B cell (primary cell): ENCODE results near the gene ZNF772. TPM values are rescaled to one million over a fixed set of nuclear protein-coding genes. Genes with fewer than 3 reads are reported as not detected.

Source experiments
- ATAC-seq: fragments of 200-7000 bp; cut with Tn5 transposase; one replicate; pipeline ENCODE4 v1.10.0; 2021; ENCODE audit warnings: low read depth, mild to moderate bottlenecking, moderate number of reproducible peaks, moderate library complexity
- CTCF ChIA-PET: fragments of 350-600 bp; sonication (Branson Sonifier 250); formaldehyde crosslinking; loops from one replicate; lab custom pipeline; 2021; ENCODE audit warnings: antibody characterized with exemption, inconsistent platforms; lab: Charles Lee
- POLR2A ChIA-PET: fragments of 350-600 bp; sonication (Branson Sonifier 250); formaldehyde crosslinking; loops from one replicate; lab custom pipeline; 2021; ENCODE audit warnings: antibody characterized with exemption; lab: Charles Lee
- DNase-seq: peaks from one replicate; pipeline ENCODE4 v3.0.0; 2013
- H2AFZ ChIP-seq: 2 replicates; pipeline ENCODE4 v1.6.1; 2012; ENCODE audit warnings: mild to moderate bottlenecking, low read depth, low read length; ENCODE audit not compliant: insufficient read depth, poor library complexity, severe bottlenecking
- H3K27ac ChIP-seq, 2 donors: 1 replicate in 1 of 2; 2 replicates in 1 of 2; pipeline ENCODE4 v1.5.1; 2012 to 2013; ENCODE audit warnings: low read length in 2 of 2, mild to moderate bottlenecking in 2 of 2, moderate library complexity in 1 of 2
- H3K27me3 ChIP-seq, 4 experiments: fragments of 200-600 bp in 1 of 4; sonication (generic) in 1 of 4; replicated peaks in 1 of 4; 1 replicate in 2 of 4; 2 replicates in 2 of 4; pipeline versions ENCODE4 v1.6.1 to v1.7.0; 2013 to 2016; ENCODE audit warnings: low read length in 3 of 4, mild to moderate bottlenecking in 2 of 4, mixed read lengths in 1 of 4, moderate library complexity in 1 of 4; ENCODE audit not compliant: insufficient read depth in 4 of 4, control insufficient read depth in 3 of 4; ENCODE audit errors: control extremely low read depth in 1 of 4
- H3K36me3 ChIP-seq, 2 experiments: replicated peaks in 1 of 2; 1 replicate in 1 of 2; 2 replicates in 1 of 2; pipeline versions ENCODE4 v1.6.1 to v1.7.1; 2013; ENCODE audit warnings: low read length in 1 of 2; ENCODE audit not compliant: insufficient read depth in 2 of 2, control insufficient read depth in 1 of 2; ENCODE audit errors: control extremely low read depth in 1 of 2, extremely low read depth in 1 of 2
- H3K4me1 ChIP-seq, 2 donors: fragments of 200-600 bp in 1 of 2; sonication (generic) in 1 of 2; 1 replicate in 1 of 2; 2 replicates in 1 of 2; pipeline versions ENCODE4 v1.5.1 to v1.6.1; 2013 to 2017; ENCODE audit warnings: low read length in 2 of 2; ENCODE audit not compliant: control insufficient read depth in 2 of 2, insufficient read depth in 2 of 2
- H3K4me2 ChIP-seq: replicated peaks from 2 replicates; pipeline ENCODE3; 2012; ENCODE audit warnings: mild to moderate bottlenecking, low read depth, low read length; ENCODE audit not compliant: poor library complexity, severe bottlenecking
- H3K4me3 ChIP-seq, 5 experiments: fragments of 200-600 bp in 1 of 5; sonication (generic) in 1 of 5; 1 replicate in 3 of 5; 2 replicates in 2 of 5; pipeline versions ENCODE4 v1.5.1 to v1.7.0; 2011 to 2016; ENCODE audit warnings: low read length in 4 of 5, mild to moderate bottlenecking in 4 of 5, low read depth in 2 of 5, control low read depth in 1 of 5, moderate library complexity in 1 of 5; ENCODE audit not compliant: insufficient read depth in 1 of 5; ENCODE audit errors: control extremely low read depth in 1 of 5, extremely low read depth in 1 of 5
- H3K79me2 ChIP-seq: fragments of 200-600 bp; sonication (generic); one replicate; pipeline ENCODE4 v1.6.0; 2016; ENCODE audit warnings: low read length; ENCODE audit not compliant: control insufficient read depth, insufficient read depth
- H3K9ac ChIP-seq: fragments of 200-600 bp; sonication (generic); 2 replicates; pipeline ENCODE4 v1.6.1; 2017; ENCODE audit warnings: mild to moderate bottlenecking, low read length, moderate library complexity
- H3K9me3 ChIP-seq, 3 donors: one replicate each; pipeline versions ENCODE4 v1.6.1 to v1.7.1; 2013; ENCODE audit warnings: low read length in 2 of 3; ENCODE audit not compliant: control insufficient read depth in 2 of 3, insufficient read depth in 1 of 3; ENCODE audit errors: control extremely low read depth in 1 of 3
- H4K20me1 ChIP-seq: 2 replicates; pipeline ENCODE4 v1.6.0; 2012; ENCODE audit warnings: mild to moderate bottlenecking, low read length; ENCODE audit not compliant: insufficient read depth, control insufficient read depth, poor library complexity, severe bottlenecking
- H3K27ac Mint-ChIP-seq: one replicate; pipeline ENCODE4 v1.8.0; 2021; ENCODE audit warnings: mixed read lengths
- H3K27me3 Mint-ChIP-seq: one replicate; pipeline ENCODE4 v1.8.0; 2021; ENCODE audit warnings: mixed read lengths
- H3K4me1 Mint-ChIP-seq: one replicate; pipeline ENCODE4 v1.8.0; 2021; ENCODE audit warnings: mixed read lengths
- H3K4me3 Mint-ChIP-seq: one replicate; pipeline ENCODE4 v1.8.0; 2021; ENCODE audit warnings: mixed read lengths
- H3K9me3 Mint-ChIP-seq: one replicate; pipeline ENCODE4 v1.8.0; 2022; ENCODE audit warnings: mixed read lengths; ENCODE audit not compliant: insufficient read depth
- CTCF ChIP-seq: fragments of 200-600 bp; IDR thresholded peaks from one replicate; pipeline ENCODE4 v1.8.0; 2022; ENCODE audit warnings: antibody characterized with exemption, mild to moderate bottlenecking
- EZH2 ChIP-seq: IDR thresholded peaks from 2 replicates; pipeline ENCODE4 v1.6.1; 2012; ENCODE audit warnings: borderline replicate concordance, low read depth, mild to moderate bottlenecking, moderate library complexity, low read length; ENCODE audit not compliant: insufficient read depth, poor library complexity, severe bottlenecking
- WGBS: methylation state at CpG from one replicate; pipeline ENCODE4 v1.1.5; 2013; ENCODE audit warnings: missing lambda C conversion rate; ENCODE audit not compliant: insufficient coverage; 5-methylcytosine and 5-hydroxymethylcytosine counted together
- intact Hi-C: fragments of 100-400 bp; cut with micrococcal nuclease; formaldehyde crosslinking; loops from one replicate; pipeline ENCODE4 v1.10.0; 2022
- polyA plus RNA-seq: library from polyadenylated mRNA; depleted of rRNA; stranded (reverse); fragments of >200 nt; gene quantifications from 2 replicates; pipeline ENCODE4 v1.2.3, GENCODE V29; 2012
- total RNA-seq, 2 donors: library from RNA; stranded (reverse); fragments of 120-200 nt in 1 of 2; gene quantifications; 1 replicate in 1 of 2; 2 replicates in 1 of 2; pipeline versions ENCODE4 v1.2.3 to v1.2.4, GENCODE V29; 2013 to 2022

Gene ZNF772
- total and polyA plus RNA-seq, 2 donors (not counting 1 experiment from before 2014, with no cell fraction given) = 2.2 to 27.4 TPM

GRCh38 chr19:57452307-57452706 lies 25.1 kb downstream of the ZNF772 start:
- ATAC-seq (no peak), DNase-seq (no peak)
- CTCF ChIA-PET = no interaction called here
- Histone ChIP-seq H3K9ac (no peak overlapping the region), H4K20me1 (no peaks in the 10 kb centered on the region), H3K9me3 (peaks cover 0 to 11% (median 8%) of the 10 kb centered on the region in 3 donors), H3K27me3 (no peaks in the 10 kb centered on the region), H3K4me1 (no peaks in the 10 kb centered on the region), H3K4me2 (no peak overlapping the region), H3K27ac (no peak overlapping the region), H3K79me2 (no peaks in the 10 kb centered on the region), H3K36me3 (peaks cover 0 to 5% of the 10 kb centered on the region in 2 experiments), H2AFZ (no peak overlapping the region), H3K4me3 (no peak overlapping the region)
- Mint-ChIP-seq H3K4me1 (no peaks in the 10 kb centered on the region), H3K27ac (no peak overlapping the region), H3K27me3 (no peaks in the 10 kb centered on the region), H3K4me3 (no peak overlapping the region), H3K9me3 (peaks cover 7% of the 10 kb centered on the region)
- intact Hi-C loops = no loop called here
- no CpG with 5 or more reads among the region's 3 CpGs for WGBS
- no peak for TF ChIP-seq EZH2
- TF ChIP-seq CTCF = no peak
- POLR2A ChIA-PET = no interaction called here

- Histone ChIP-seq H3K27me3 (no peaks in the 10 kb centered on the region), H4K20me1 (no peaks in the 10 kb centered on the region), H3K9me3 (peaks cover 0 to 35% (median 22%) of the 10 kb centered on the region in 3 donors), H2AFZ (no peak overlapping the region), H3K79me2 (peaks cover 44% of the 10 kb centered on the region), H3K4me3 (no peak overlapping the region), H3K4me2 (no peak overlapping the region), H3K36me3 (peaks cover 6 to 30% of the 10 kb centered on the region in 2 experiments), H3K9ac (no peak overlapping the region), H3K27ac (no peak overlapping the region), H3K4me1 (peaks cover 0 to 4% of the 10 kb centered on the region in 2 donors)
- peaks cover 7% of the 10 kb centered on the region for H3K9me3 Mint-ChIP-seq
- TF ChIP-seq EZH2 = no peak
- TF ChIP-seq CTCF = no peak
- H3K27me3 Mint-ChIP-seq = no peaks in the 10 kb centered on the region
- intact Hi-C loops = no loop called here
- H3K4me3 Mint-ChIP-seq = no peak overlapping the region
- no peak overlapping the region for H3K27ac Mint-ChIP-seq
- DNase-seq (no peak), ATAC-seq (no peak)
- CTCF ChIA-PET = interaction anchor here (0.6 kb wide), 1 partner anchor 1137 kb away, joined by 3 read pairs; no protein-coding TSS in a partner anchor
- 45% methylated on average over 1 of the region's 5 CpGs for WGBS
- H3K4me1 Mint-ChIP-seq = peaks cover 11% of the 10 kb centered on the region
- POLR2A ChIA-PET = no interaction called here
These were observed 34.2 kb downstream of the ZNF772 start for GRCh38 chr19:57443121-57443696.
